Stimulated activated CD4-positive, alpha-beta T cell treated with anti-CD3 and anti-CD28 coated beads, Interleukin-1b, Interleukin-23, amount 100 ng/mL, for 4 hours (primary cell): Measurements from ENCODE around the gene PSMD6.
A peak's percentile ranks its signal among the peaks of the same experiment; 100 is the strongest.

Experiments
- DNase-seq, 2 donors: peaks; one replicate each; pipeline ENCODE4 v3.0.0-alpha.2; 2020; ENCODE audit warnings: low read depth in 2 of 2

The PSMD6 gene

GRCh38 chr3:64046592-64046991, 23.3 kb upstream of the PSMD6 start:
- no peak for DNase-seq

GRCh38 chr3:64042952-64043351, 19.7 kb upstream of the PSMD6 start:
- DNase-seq, result no peak

- no peak for DNase-seq
These were observed 16.9 kb upstream of the PSMD6 start for GRCh38 chr3:64039981-64040733.

- DNase-seq, result no peak
These were observed 16.0 kb upstream of the PSMD6 start for GRCh38 chr3:64039332-64039731.

GRCh38 chr3:64038253-64038767, 15.0 kb upstream of the PSMD6 start:
- no peak for DNase-seq

GRCh38 chr3:64037084-64037483, 13.8 kb upstream of the PSMD6 start:
- no peak for DNase-seq

- DNase-seq, result no peak
These were observed 9.8 kb upstream of the PSMD6 start for GRCh38 chr3:64033069-64033468.

- no peak for DNase-seq
These were observed 8.5 kb upstream of the PSMD6 start for GRCh38 chr3:64031540-64032508.

- DNase-seq, result peak; percentile 69 to 78
These were observed 7.4 kb upstream of the PSMD6 start for GRCh38 chr3:64030741-64031140.

- DNase-seq, result no peak
These were observed 6.0 kb upstream of the PSMD6 start for GRCh38 chr3:64029287-64029686.

GRCh38 chr3:64028754-64029153, 5.5 kb upstream of the PSMD6 start:
- DNase-seq, result no peak

- no peak for DNase-seq
These were observed 4.4 kb upstream of the PSMD6 start for GRCh38 chr3:64027658-64028057.

GRCh38 chr3:64026346-64026745, 3.1 kb upstream of the PSMD6 start:
- no peak for DNase-seq

- DNase-seq, result no peak
These were observed 548 bp upstream of the PSMD6 start for GRCh38 chr3:64023861-64024223.

GRCh38 chr3:64022451-64023186, 675 bp downstream of the PSMD6 start:
- DNase-seq, result peak in 1 of 2 donors; percentile 3

- no peak for DNase-seq
These were observed 1.4 kb downstream of the PSMD6 start for GRCh38 chr3:64021922-64022321.

GRCh38 chr3:64019879-64020278, 3.4 kb downstream of the PSMD6 start:
- no peak for DNase-seq

GRCh38 chr3:64019271-64019670, 4.0 kb downstream of the PSMD6 start:
- DNase-seq, result no peak

GRCh38 chr3:64016941-64017620, 6.2 kb downstream of the PSMD6 start:
- no peak for DNase-seq

- DNase-seq, result no peak
These were observed 11.6 kb downstream of the PSMD6 start for GRCh38 chr3:64011685-64012084.

GRCh38 chr3:64010199-64010598, 13.1 kb downstream of the PSMD6 start:
- no peak for DNase-seq
